ACC112 (cell line): ENCODE data around the gene CEP112.
"Not testable (repeated sequence)": the region's sequence is repeated elsewhere in the genome, so short reads cannot be mapped to it uniquely, and the experiment has no call there.

ENCODE experiments used
- H2AFZ ChIP-seq: fragments of 200-600 bp; sonication (generic); one replicate; pipeline ENCODE4 v1.6.0; 2017; ENCODE audit warnings: antibody characterized with exemption, low read length; ENCODE audit not compliant: unreplicated experiment
- H3K27ac ChIP-seq: fragments of 200-600 bp; sonication (generic); 2 replicates; pipeline ENCODE4 v1.5.1; 2014; ENCODE audit warnings: low read depth, mild to moderate bottlenecking, antibody characterized with exemption, low read length, moderate library complexity
- H3K27me3 ChIP-seq: fragments of 200-600 bp; sonication (generic); 2 replicates; pipeline ENCODE4 v1.6.1; 2014; ENCODE audit warnings: mild to moderate bottlenecking, antibody characterized with exemption, low read length, moderate library complexity, mixed read lengths; ENCODE audit not compliant: insufficient read depth
- H3K36me3 ChIP-seq: fragments of 200-600 bp; sonication (generic); 2 replicates; pipeline ENCODE4 v1.6.1; 2016; ENCODE audit warnings: mild to moderate bottlenecking, antibody characterized with exemption, low read length, moderate library complexity, mixed read lengths; ENCODE audit not compliant: insufficient read depth
- H3K4me1 ChIP-seq: fragments of 200-600 bp; sonication (generic); one replicate; pipeline ENCODE4 v1.6.1; 2016; ENCODE audit warnings: low read length, mixed read lengths; ENCODE audit not compliant: insufficient read depth, unreplicated experiment, control insufficient read depth
- H3K4me3 ChIP-seq: fragments of 200-600 bp; sonication (generic); 2 replicates; pipeline ENCODE4 v1.5.1; 2014; ENCODE audit warnings: mild to moderate bottlenecking, low read depth, low read length
- H3K79me2 ChIP-seq: fragments of 200-600 bp; sonication (generic); one replicate; pipeline ENCODE4 v1.6.0; 2016; ENCODE audit warnings: low read length; ENCODE audit not compliant: control insufficient read depth, unreplicated experiment, insufficient read depth

Gene CEP112

DNA sequence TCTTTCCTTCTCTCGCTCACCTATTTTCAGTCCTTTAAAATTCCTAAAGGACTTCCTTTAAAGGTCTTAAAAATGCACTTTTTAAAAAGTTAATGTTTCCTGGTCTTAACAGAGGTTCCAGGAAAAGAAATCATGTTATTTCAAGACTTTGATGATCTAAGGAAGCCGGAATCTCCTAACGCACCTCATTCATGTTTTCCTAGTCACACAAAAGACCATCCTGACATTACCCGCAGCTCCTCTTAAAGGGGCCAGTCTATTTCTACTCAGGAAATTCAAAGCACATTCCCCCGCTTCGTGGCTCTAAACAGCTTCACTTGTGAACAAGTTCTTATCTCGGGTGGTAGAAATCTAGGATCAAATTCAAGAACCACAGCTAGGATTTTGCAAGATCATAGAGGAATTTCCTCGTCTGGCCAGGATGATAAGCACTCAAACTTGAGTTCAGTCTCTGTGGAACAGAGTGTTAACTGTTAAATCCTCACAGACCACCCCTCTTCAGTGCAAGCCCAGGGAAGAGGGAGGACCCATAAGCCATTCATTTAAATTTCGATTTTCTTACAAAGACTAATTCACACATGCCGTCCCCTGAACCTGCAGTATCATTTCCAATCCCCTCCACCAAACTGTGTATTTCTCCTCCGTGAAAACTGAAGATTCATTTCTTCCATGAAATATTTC is 493.4 kb downstream of the CEP112 start:
- peaks cover 30% of the 10 kb centered on the region for H3K4me1 ChIP-seq
- peak overlapping the region; percentile 79 for H2AFZ ChIP-seq
- peak overlapping the region; percentile 55 for H3K4me3 ChIP-seq
- H3K27me3 ChIP-seq: no peaks in the 10 kb centered on the region
- H3K36me3 ChIP-seq: no peaks in the 10 kb centered on the region
- H3K79me2 ChIP-seq: no peaks in the 10 kb centered on the region
- peak overlapping the region; percentile 40 for H3K27ac ChIP-seq

DNA sequence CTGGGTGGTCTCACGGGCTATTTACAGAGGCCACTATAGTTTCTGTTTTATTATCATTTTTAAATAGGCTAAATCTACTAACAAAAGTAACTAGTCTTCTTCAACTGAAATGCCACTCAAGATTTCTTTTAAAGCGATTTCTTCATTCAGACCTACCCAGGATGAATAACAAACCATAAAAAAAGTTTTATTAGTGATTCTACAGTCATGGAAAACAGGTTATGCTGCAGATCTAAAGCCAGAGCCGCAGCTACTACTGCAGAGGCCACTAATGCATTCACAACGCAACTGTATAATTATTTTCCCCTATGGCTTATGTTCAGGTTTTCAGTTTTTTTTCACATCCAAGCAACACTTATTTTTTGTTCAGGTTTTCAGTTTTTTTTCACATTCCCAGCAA is 494.3 kb downstream of the CEP112 start:
- no peaks in the 10 kb centered on the region for H3K27me3 ChIP-seq
- H3K27ac ChIP-seq: peak overlapping the region; percentile 40
- H3K4me3 ChIP-seq: peak overlapping the region; percentile 55; the same call in 1 of the 2 replicates
- H3K79me2 ChIP-seq: no peaks in the 10 kb centered on the region
- peaks cover 30% of the 10 kb centered on the region for H3K4me1 ChIP-seq
- H3K36me3 ChIP-seq: no peaks in the 10 kb centered on the region
- peak overlapping the region; percentile 35 for H2AFZ ChIP-seq

DNA sequence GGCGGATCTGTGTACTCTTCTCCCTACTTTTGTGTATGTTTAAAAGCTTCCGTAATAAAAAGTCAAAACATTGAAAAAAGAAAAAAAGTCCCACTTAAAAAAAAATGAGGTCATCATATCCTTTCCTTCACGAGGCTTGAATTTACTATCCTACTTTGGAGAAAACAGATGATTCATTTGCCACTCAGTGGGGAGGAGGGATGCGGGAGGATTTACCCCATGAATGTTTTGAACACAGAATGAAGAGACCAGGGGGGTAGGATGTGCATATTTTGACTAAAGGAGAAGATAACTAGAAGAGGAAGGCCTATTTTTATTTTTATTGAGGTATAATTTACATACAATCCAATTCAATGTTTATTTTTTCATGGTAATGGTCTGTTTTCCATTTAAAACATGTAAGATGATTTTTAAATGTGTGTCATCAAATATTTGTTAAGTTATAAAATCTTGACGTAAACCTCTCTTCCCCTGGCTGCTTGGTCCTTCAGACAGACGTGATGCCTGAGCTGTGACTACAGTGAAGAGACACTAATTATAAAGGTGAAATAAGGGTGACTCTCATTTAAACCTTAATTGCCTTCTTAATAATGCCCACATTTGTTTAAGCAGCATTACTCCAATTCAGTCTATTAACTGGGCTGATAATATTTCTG is 495.1 kb downstream of the CEP112 start:
- Histone ChIP-seq H3K79me2 (no peaks in the 10 kb centered on the region), H3K4me1 (peaks cover 30% of the 10 kb centered on the region), H3K36me3 (no peaks in the 10 kb centered on the region), H3K27me3 (no peaks in the 10 kb centered on the region), H2AFZ (peak overlapping the region; percentile 90), H3K4me3 (no peak overlapping the region; the same call in 1 of the 2 replicates), H3K27ac (peak overlapping the region; percentile 34)

DNA sequence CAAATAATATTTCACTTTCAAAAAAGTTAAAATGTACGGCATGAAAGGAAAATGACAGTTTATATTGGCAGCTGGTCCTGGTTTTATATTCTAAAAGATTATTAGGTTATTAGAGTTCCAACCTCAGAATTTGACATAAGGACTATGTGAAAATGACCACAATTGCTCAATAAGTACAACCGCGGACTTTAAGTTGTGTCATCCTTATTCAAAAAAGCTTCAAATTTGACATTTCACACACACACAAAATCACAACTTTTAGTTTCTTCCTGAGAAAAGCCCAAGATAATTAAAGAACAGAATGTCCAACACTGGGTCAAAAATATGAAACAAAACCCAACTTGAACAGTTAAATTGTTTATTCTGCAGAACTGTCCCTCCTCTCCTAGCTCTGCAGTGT is 497.3 kb downstream of the CEP112 start:
- Histone ChIP-seq H3K4me3 (no peak overlapping the region), H3K27me3 (no peaks in the 10 kb centered on the region), H3K36me3 (no peaks in the 10 kb centered on the region), H3K79me2 (no peaks in the 10 kb centered on the region), H3K4me1 (peaks cover 30% of the 10 kb centered on the region), H2AFZ (no peak overlapping the region), H3K27ac (no peak overlapping the region)

DNA sequence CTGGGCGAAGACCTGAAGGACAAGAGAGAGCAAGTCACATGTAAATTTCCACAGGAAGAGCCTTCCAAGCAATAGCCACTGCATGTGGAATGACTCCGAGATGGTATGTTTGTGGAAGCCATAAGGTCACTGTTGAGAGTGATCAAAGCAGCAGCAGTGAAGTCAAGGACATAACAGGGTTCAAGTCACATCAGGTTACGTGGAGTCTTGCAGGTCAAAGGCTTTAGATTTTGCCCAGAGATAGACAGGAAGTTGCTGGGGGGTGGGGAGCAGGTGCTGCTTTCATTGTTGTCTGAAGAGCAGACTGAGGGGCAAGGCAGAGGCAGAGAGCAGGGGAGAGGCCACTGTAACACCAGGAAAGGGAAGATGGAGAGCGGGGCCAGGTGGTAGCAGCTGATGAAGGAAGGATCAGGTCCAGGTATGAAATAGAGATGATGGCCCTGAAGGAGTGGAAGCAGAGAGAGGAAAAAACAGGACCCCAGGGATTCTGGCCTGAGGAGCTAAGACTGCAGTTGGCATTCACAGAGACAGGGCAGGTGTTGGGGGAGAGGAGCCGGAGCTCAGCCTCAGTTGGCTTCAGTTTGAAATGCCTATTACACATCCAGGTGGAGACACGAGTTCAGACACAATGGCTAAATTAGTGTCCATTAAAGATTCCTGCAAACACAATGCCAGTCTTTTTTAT is 501.2 kb downstream of the CEP112 start:
- no peak overlapping the region for H2AFZ ChIP-seq
- H3K27ac ChIP-seq: no peak overlapping the region
- no peaks in the 10 kb centered on the region for H3K4me1 ChIP-seq
- H3K36me3 ChIP-seq: no peaks in the 10 kb centered on the region
- no peaks in the 10 kb centered on the region for H3K27me3 ChIP-seq
- H3K4me3 ChIP-seq: no peak overlapping the region
- no peaks in the 10 kb centered on the region for H3K79me2 ChIP-seq

DNA sequence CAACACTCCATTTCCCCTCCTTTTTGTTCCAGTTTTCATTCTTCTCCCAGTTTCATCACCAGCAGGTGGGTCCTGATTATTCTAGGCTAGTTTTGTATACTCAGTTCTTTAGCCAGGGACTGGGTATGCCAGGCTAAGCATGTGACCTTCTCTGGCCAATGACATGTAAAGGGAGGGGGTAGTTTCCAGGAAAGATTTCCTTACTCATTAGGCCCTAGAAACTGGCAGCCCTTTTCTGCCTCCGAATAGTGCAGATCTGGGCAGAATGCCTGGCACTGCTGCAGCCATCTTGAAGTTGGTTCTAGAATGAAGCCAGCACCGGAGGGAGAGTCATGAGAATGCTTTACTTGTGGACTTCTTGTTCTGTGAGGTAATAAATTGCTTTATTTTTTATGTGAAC is 503.6 kb downstream of the CEP112 start:
- no peaks in the 10 kb centered on the region for H3K79me2 ChIP-seq
- no peak overlapping the region for H3K27ac ChIP-seq
- peaks cover 8% of the 10 kb centered on the region for H3K4me1 ChIP-seq
- H3K4me3 ChIP-seq: no peak overlapping the region
- H3K36me3 ChIP-seq: no peaks in the 10 kb centered on the region
- H3K27me3 ChIP-seq: no peaks in the 10 kb centered on the region
- H2AFZ ChIP-seq: no peak overlapping the region

DNA sequence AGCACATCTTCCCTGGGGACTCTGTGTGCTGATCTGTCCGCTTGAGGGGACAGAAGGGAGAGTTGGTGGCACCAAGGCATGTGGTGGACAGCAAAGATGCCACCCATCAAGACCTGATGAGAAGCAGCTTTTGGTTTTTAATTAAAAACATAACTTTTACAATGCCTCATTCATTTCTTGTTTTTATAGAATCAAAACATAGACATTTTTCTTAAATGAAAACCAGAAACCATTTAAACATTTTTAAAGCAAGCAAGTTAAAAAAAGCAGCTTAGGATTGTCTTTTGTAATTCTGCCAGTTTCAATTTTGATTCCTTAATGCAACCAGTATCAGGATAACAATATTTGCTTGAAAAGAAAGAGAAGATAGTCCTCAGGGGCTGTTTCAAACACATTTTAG is 506.8 kb downstream of the CEP112 start:
- H2AFZ ChIP-seq: no peak overlapping the region
- peaks cover 8% of the 10 kb centered on the region for H3K4me1 ChIP-seq
- H3K27ac ChIP-seq: no peak overlapping the region
- H3K79me2 ChIP-seq: no peaks in the 10 kb centered on the region
- no peak overlapping the region for H3K4me3 ChIP-seq
- no peaks in the 10 kb centered on the region for H3K27me3 ChIP-seq
- H3K36me3 ChIP-seq: no peaks in the 10 kb centered on the region

DNA sequence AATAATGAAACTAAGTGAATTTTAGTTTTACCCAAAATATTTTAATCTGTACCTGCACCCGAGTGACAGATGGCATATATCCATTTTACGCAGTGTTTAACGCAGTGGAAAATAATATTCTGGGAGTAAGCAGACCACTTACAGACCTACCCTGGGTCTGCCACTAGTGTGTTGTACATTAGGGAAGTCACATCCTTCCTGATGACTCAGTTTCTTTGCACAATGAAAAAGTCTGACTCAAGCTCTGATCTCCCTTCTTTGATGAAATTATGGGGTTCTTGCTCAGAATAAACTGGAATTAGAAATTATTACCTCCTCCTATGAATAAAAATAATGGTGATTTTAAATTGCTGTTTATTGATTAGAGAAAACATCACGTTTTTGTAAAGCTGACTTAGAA is 507.3 kb downstream of the CEP112 start:
- H3K4me3 ChIP-seq: no peak overlapping the region
- peaks cover 8% of the 10 kb centered on the region for H3K4me1 ChIP-seq
- H3K79me2 ChIP-seq: no peaks in the 10 kb centered on the region
- no peaks in the 10 kb centered on the region for H3K27me3 ChIP-seq
- H3K36me3 ChIP-seq: no peaks in the 10 kb centered on the region
- no peak overlapping the region for H3K27ac ChIP-seq
- no peak overlapping the region for H2AFZ ChIP-seq

DNA sequence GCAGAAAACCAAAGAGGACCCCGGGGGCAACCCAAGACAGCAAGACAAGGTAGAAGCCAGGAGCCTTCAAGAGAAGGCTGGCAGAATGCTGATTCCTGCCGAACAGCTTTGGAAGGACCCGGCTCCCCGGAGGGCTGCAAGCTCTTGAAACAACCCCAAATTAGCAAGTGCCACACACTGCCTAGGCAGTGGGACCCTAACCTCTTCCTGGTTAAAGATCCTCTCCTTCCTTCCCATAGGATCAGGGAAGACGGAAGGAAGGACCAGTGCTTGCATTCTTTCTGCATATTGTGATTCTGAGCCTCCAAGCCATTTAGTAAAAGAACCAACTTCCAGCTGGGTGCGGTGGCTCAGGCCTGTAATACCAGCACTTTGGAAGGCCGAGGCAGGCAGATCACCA is 508.5 kb downstream of the CEP112 start:
- Histone ChIP-seq H3K27ac (no peak overlapping the region), H3K4me1 (peaks cover 9% of the 10 kb centered on the region), H3K4me3 (no peak overlapping the region), H3K27me3 (no peaks in the 10 kb centered on the region), H3K79me2 (no peaks in the 10 kb centered on the region), H3K36me3 (no peaks in the 10 kb centered on the region), H2AFZ (no peak overlapping the region)

DNA sequence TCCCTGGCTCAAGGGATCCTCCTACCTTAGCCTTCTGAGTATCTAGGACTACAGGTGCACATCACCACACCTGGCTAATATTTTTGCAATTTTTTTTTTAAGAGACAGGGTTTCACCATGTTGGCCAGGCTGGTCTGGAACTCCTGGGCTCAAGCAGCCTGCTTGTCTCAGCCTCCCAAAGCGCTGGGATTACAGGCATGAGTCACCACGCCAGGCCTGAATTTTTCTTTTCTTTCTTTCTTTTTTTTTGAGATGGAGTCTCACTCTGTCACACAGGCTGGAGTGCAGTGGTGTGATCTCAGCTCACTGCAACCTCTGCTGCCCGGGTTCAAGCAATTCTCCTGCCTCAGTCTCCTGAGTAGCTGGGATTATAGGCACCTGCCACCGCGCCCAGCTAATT is 510.2 kb downstream of the CEP112 start:
- H3K27ac ChIP-seq, H3K79me2 ChIP-seq, H2AFZ ChIP-seq, H3K27me3 ChIP-seq, H3K36me3 ChIP-seq, H3K4me3 ChIP-seq: not testable (repeated sequence)
- peaks cover 11% of the 10 kb centered on the region for H3K4me1 ChIP-seq
